PC-9 (cell line): ENCODE results near the gene ERCC4. TPM values are rescaled to one million over a fixed set of nuclear protein-coding genes. Genes with fewer than 3 reads are reported as not detected.

ENCODE experiments used
- BruUV-seq: library from RNA; stranded (reverse); fragments of 400-500 nt; replicated peaks from 2 replicates; lab custom pipeline; 2021; lab: Mats Ljungman, UMichigan
- CTCF ChIA-PET: fragments of 300-600 bp; sonication (Branson Sonifier 250); formaldehyde crosslinking; loops from one replicate; lab custom pipeline; 2022; ENCODE audit warnings: antibody characterized with exemption; lab: Charles Lee
- POLR2A ChIA-PET: fragments of 300-600 bp; sonication (Branson Sonifier 250); formaldehyde crosslinking; loops from one replicate; lab custom pipeline; 2022; ENCODE audit warnings: antibody characterized with exemption; ENCODE audit not compliant: unreplicated experiment; lab: Charles Lee
- DNase-seq, 2 experiments: peaks; one replicate each; pipeline versions ENCODE4 v3.0.0 to v3.0.0-alpha.2; 2015 to 2022; ENCODE audit warnings: mixed read lengths in 1 of 2
- H2AFZ ChIP-seq: fragments of 200-600 bp; sonication (generic); 2 replicates; pipeline ENCODE4 v1.8.1; 2017; ENCODE audit warnings: antibody characterized with exemption
- H3F3A ChIP-seq: fragments of 200-600 bp; sonication (generic); 2 replicates; pipeline ENCODE4 v1.8.1; 2017; ENCODE audit warnings: antibody characterized with exemption, mild to moderate bottlenecking, low read depth; ENCODE audit not compliant: insufficient read depth
- H3K27ac ChIP-seq: fragments of 200-600 bp; sonication (generic); 2 replicates; pipeline ENCODE4 v1.6.1; 2016; ENCODE audit warnings: mixed run types
- H3K27me3 ChIP-seq: fragments of 200-600 bp; sonication (generic); 2 replicates; pipeline ENCODE4 v1.6.1; 2016; ENCODE audit warnings: low read depth, mixed run types; ENCODE audit not compliant: insufficient read depth
- H3K36me3 ChIP-seq: fragments of 200-600 bp; sonication (generic); 2 replicates; pipeline ENCODE4 v1.6.1; 2016; ENCODE audit warnings: low read depth, mixed run types
- H3K4me1 ChIP-seq: fragments of 200-600 bp; sonication (generic); replicated peaks from 2 replicates; pipeline ENCODE4 v1.6.1; 2016; ENCODE audit warnings: mixed run types; ENCODE audit not compliant: insufficient read depth
- H3K4me2 ChIP-seq: fragments of 200-600 bp; sonication (generic); 2 replicates; pipeline ENCODE4 v1.6.1; 2017; ENCODE audit warnings: mixed run types
- H3K4me3 ChIP-seq: fragments of 200-600 bp; sonication (generic); 2 replicates; pipeline ENCODE4 v1.6.1; 2016; ENCODE audit warnings: mixed run types
- H3K79me2 ChIP-seq: fragments of 200-600 bp; sonication (generic); 2 replicates; pipeline ENCODE4 v1.6.1; 2017; ENCODE audit warnings: low read depth, mixed run types
- H3K9me2 ChIP-seq: fragments of 200-600 bp; sonication (generic); 2 replicates; pipeline ENCODE4 v1.8.1; 2017; ENCODE audit warnings: mild to moderate bottlenecking; ENCODE audit not compliant: insufficient read depth
- H3K9me3 ChIP-seq: fragments of 200-600 bp; sonication (generic); 2 replicates; pipeline ENCODE4 v1.8.1; 2016; ENCODE audit warnings: low read depth; ENCODE audit not compliant: insufficient read depth
- H4K20me1 ChIP-seq: fragments of 200-600 bp; sonication (generic); 2 replicates; pipeline ENCODE4 v1.8.1; 2017; ENCODE audit not compliant: insufficient read depth
- CTCF ChIP-seq: fragments of 200-600 bp; sonication (generic); conservative IDR thresholded peaks from 2 replicates; pipeline ENCODE4 v1.6.1; 2017; ENCODE audit warnings: mixed run types, antibody characterized with exemption, mild to moderate bottlenecking, moderate library complexity
- EZH2 ChIP-seq: fragments of 200-600 bp; sonication (generic); IDR thresholded peaks from 2 replicates; pipeline ENCODE4 v1.8.0; 2017; ENCODE audit warnings: antibody characterized with exemption, low read depth
- intact Hi-C: fragments of 100-400 bp; cut with micrococcal nuclease; formaldehyde crosslinking; loops from one replicate; pipeline ENCODE4 v1.10.0; 2022; ENCODE audit not compliant: unreplicated experiment
- total RNA-seq: library from RNA; stranded (reverse); gene quantifications from 2 replicates; pipeline ENCODE4 v1.2.3, GENCODE V29; 2021

The ERCC4 gene
- total RNA-seq, 1 experiment from 2014 or later = 17.4 TPM

- H2AFZ ChIP-seq = no peak overlapping the region
- POLR2A ChIA-PET = no interaction called here
- no peaks in the 10 kb centered on the region for H3F3A ChIP-seq
- no peaks in the 10 kb centered on the region for H3K9me2 ChIP-seq
- 0 out of 2 replicates have a peak, but pooled peaks cover 4% of the 10 kb centered on the region for H3K9me3 ChIP-seq
- H3K4me3 ChIP-seq = no peak overlapping the region
- no TSS peak for BruUV-seq
- no peaks in the 10 kb centered on the region for H4K20me1 ChIP-seq
- H3K27me3 ChIP-seq = no peaks in the 10 kb centered on the region
- CTCF ChIA-PET = interaction anchor here (0.6 kb wide), 1 partner anchor 545 kb away, joined by 5 read pairs; no protein-coding TSS in a partner anchor
- no peak overlapping the region for H3K27ac ChIP-seq
- no peaks in the 10 kb centered on the region for H3K36me3 ChIP-seq
- no peak overlapping the region for H3K4me2 ChIP-seq
- TF ChIP-seq EZH2 = no peak
- no peak for DNase-seq
- intact Hi-C loops = no loop called here
- no peaks in the 10 kb centered on the region for H3K79me2 ChIP-seq
- H3K4me1 ChIP-seq = no peaks in the 10 kb centered on the region
Observed at GRCh38 chr16:13984794-13985193, 64.8 kb downstream of the ERCC4 start.

GRCh38 chr16:13988038-13988437 is 68.1 kb downstream of the ERCC4 start:
- Histone ChIP-seq H3K4me1 (no peaks in the 10 kb centered on the region), H3K27ac (no peak overlapping the region), H4K20me1 (no peaks in the 10 kb centered on the region), H3K9me3 (no peaks in the 10 kb centered on the region), H3K27me3 (no peaks in the 10 kb centered on the region), H3K36me3 (no peaks in the 10 kb centered on the region), H3K4me2 (no peak overlapping the region), H2AFZ (no peak overlapping the region), H3K79me2 (no peaks in the 10 kb centered on the region), H3K4me3 (no peak overlapping the region), H3F3A (no peaks in the 10 kb centered on the region), H3K9me2 (no peaks in the 10 kb centered on the region)
- no peak for DNase-seq
- ChIA-PET CTCF (no interaction called here), POLR2A (no interaction called here)
- no peak for TF ChIP-seq EZH2
- TF ChIP-seq CTCF = no peak
- BruUV-seq = no TSS peak
- intact Hi-C loops = no loop called here

GRCh38 chr16:13992322-13992721 is 72.4 kb downstream of the ERCC4 start:
- BruUV-seq = no TSS peak

More at GRCh38 chr16:13992322-13992721, 72.4 kb downstream of the ERCC4 start:
- Histone ChIP-seq H3K79me2 (no peaks in the 10 kb centered on the region), H3K27me3 (no peaks in the 10 kb centered on the region), H3K4me3 (no peak overlapping the region), H4K20me1 (no peaks in the 10 kb centered on the region), H3K36me3 (no peaks in the 10 kb centered on the region), H3K9me3 (no peaks in the 10 kb centered on the region), H3F3A (no peaks in the 10 kb centered on the region), H2AFZ (no peak overlapping the region), H3K9me2 (no peaks in the 10 kb centered on the region), H3K4me2 (no peak overlapping the region), H3K4me1 (no peaks in the 10 kb centered on the region), H3K27ac (no peak overlapping the region)
- CTCF ChIA-PET = no interaction called here
- POLR2A ChIA-PET = interaction anchor here (0.6 kb wide), 1 partner anchor 67 kb away, joined by 20 read pairs; no protein-coding TSS in a partner anchor
- TF ChIP-seq EZH2 = no peak
- TF ChIP-seq CTCF = no peak
- intact Hi-C loops = no loop called here
- no peak for DNase-seq
